Posterior cingulate gyrus (tissue), 11 donors: ENCODE data around the gene SMARCAD1.
"Not testable (repeated sequence)": the region's sequence is repeated elsewhere in the genome, so short reads cannot be mapped to it uniquely, and the experiment has no call there.

Source experiments
- DNase-seq, 10 donors: peaks; one replicate each; pipeline versions ENCODE4 v3.0.0 to v3.0.0-alpha.2; 2020 to 2021; ENCODE audit warnings: mixed read lengths in 3 of 10
- intact Hi-C: fragments of 100-400 bp; cut with DNase I; formaldehyde crosslinking; loops from one replicate; pipeline ENCODE4 v1.15.1; 2023

The SMARCAD1 gene

DNA sequence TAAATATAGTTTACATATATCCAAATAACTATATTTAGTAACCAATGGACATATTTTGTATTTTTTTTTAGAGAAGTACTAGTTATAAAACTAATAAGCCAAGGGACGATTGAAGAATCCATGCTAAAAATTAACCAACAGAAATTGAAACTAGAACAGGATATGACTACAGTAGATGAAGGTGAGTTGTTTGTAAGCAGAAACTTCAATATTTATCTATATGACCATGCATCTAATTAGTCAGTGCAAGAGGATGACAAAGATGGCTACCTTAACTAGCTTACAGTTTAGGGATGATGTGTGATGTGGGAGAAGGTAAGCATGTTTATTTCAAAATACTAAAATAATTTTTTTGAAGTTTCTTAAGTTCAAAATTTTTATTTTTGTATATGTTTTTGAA is 77.2 kb downstream of the SMARCAD1 start:
- intact Hi-C loops: no loop called here

DNA sequence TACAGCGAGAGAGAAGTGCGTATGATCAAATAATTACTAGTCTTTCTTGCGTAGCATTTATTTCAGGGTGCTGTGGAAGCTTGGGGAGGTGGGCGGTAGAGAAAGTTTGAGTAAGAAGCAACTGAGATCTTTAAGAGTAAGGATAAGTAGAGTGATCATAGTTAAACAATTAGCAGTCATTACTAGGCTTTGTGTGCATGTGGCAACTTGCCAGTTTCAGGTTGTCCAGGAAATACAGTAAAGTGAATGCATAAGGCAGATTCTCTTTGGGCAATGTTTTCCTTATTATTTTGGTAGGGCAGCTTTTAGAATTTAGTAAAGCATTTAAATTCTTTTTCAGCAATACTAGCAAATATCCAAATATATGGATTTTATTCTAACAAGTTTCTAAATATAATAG is 78.0 kb downstream of the SMARCAD1 start:
- intact Hi-C loops: no loop called here
- no peak for DNase-seq

More for the DNA sequence above, 77.2 kb downstream of the SMARCAD1 start:
- no peak for DNase-seq

DNA sequence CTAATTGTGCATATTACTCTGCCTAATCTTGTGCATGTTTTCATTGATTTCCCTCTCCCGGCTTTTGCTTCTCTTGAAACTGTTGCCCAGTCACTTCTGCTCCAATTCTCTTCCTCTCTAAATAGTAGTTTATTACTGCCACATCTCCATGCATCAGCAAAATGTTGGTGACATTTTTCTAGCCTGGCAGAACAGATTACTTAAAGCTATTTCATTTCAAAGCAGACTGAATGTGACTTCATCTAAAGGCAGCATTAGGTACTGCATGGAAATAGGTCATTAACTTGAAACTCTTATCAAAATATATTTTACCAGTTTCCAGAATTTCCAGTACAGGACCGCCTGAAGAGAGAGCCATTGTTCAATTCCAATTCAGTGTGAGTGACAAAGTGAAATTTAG is 82.6 kb downstream of the SMARCAD1 start:
- DNase-seq: no peak

DNA sequence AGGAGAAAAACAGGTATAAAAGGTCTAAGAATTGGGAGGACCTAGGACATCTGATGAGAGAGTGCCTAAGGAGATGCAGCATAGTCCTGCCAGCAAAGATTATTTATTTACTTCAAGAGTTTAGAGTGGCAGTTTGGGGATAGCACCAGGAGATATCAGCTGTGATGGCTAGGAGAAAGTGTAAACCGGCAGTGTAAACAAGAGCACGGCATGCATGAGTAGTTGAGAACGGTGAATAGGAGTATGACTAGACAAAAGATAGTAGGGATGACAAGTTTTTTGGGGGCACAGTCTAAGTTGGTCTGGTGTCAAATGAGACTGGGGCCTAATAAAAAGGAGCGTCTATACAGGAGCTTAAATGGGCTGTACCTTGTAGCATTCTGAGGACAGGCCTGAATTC is 86.3 kb downstream of the SMARCAD1 start:
- DNase-seq, intact Hi-C loops: not testable (repeated sequence)

More for the DNA sequence above, 82.6 kb downstream of the SMARCAD1 start:
- intact Hi-C loops: no loop called here

DNA sequence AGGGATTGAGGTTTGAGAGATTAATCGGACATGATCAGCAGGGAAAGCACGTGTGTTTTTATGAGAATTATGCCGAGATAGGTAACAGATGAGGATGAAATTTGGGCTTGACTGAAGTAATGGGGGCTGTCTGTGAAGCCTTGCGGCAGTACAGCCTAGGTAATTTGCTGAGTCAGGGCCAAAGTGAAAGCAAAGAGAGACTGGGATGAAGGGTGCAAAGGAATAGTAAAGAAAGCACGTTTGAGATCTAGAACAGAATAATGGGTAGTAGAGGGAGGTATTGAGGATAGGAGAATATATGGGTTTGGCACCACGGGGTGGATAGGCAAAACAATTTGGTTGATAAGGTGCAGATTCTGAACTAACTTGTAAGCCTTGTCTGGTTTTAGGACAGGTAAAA is 87.8 kb downstream of the SMARCAD1 start:
- intact Hi-C loops, DNase-seq: not testable (repeated sequence)

DNA sequence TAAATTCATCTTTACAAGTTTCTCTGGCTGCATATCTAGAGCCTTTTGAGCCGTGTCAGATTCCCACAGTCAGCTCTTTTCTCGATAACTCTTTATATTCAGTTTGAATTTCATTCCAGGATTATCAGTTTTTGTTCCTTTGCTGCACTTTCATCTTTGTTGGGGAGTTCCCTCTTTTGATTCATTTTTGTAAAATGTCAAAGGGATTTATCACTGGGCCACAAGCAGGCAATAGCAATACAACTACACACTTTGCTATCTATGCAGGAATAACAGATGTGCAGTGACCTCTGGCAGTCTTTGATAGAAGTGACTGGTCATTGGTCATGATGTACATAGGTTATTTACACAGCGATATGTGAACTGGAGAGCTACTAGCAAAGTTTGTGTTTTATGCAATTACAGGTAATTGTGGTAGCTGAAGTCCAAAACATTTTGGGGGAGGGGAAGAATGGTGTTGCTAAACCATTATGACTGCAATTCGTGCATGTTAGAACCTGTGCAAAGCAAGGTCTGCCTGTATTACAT is 91.1 kb downstream of the SMARCAD1 start:
- DNase-seq: no peak
- intact Hi-C loops: no loop called here

DNA sequence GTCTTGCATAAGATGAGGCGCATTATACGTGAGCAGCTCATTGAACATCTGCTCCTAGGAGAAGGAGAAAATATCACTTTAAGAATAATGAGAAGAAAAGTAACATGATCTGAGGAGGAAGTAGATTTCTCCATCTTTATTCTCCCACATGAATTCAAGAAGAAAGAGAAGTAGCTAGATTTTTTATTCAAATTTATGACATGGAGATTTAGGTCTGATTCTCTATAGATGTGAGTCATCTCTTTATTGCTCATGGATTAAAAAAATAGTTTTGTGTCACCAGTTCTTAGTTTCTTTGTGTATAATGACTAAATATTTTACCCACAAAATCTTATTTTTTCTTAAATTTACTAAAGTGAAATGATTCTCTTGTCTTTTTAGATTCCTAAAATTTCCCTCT is 94.5 kb downstream of the SMARCAD1 start:
- intact Hi-C loops: loop anchor here (10.0 kb wide), 1 partner anchor 103 kb away; no protein-coding TSS in a partner anchor
- no peak for DNase-seq

DNA sequence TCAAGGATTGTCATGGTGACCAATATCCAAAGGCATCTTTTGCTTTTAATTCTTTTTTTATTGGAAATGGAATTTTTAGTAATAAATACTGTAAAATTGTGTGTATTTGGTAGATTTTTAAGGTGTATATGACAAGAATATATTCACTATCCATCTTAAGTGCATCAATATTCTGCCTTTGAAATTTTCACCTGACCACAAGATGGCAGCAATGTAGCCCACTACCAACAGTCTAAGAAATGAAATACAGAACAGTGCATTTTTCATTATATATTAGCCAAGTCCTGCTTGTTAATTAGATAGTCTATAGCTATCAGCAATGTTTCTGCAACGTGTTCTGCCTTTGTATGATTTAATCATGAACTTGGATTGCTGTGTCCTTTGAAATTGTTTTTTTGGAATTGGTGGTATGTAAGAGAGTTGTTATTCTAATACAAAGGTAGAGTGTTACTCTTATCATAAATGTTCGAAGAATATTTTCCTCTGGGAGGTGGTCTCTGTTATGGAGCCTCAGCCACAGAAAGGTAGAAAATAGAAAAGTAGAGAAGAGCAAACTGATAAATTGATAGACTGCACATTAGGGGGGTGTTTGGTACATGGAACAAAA is 96.8 kb downstream of the SMARCAD1 start:
- DNase-seq: no peak
- intact Hi-C loops: loop anchor here (2.0 to 10.0 kb wide), 2 partner anchors 100 to 292 kb away; no protein-coding TSS in a partner anchor

DNA sequence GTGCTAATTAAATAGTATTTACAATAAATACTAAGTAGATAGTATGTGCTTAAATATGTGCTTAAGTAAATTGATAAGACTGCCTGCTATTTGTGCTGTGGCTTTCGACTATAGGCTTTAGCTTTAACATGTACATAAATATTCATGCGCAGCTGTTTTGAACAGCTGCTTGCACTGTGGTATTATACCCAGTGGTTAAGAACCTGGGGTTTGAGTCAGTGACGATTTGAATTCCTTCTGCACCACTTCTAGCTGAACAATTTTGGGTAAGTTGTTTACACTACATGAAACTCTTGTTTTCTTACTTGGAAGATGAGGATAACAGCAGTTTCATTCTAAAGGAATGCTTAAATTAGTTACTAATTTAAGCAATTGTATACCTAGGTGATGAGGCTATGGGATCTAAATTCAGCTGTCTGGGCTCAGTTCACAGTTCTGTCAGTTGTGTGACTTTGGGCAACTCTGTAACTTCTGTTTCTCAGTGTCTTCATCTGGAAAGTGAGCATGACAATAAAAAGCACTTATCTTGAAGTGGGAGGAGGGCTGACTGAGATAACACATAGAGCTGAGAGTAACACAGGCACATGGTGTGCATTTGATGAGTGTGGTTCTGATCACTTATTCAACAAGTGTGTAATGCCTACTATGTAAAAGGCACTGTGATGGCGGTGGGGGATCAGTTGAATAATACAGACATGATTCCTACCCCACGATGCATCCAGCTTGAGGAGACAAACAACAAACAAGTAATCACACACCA is 98.0 kb downstream of the SMARCAD1 start:
- intact Hi-C loops: loop anchor here (2.0 to 10.0 kb wide), 2 partner anchors 99 to 291 kb away; no protein-coding TSS in a partner anchor
- DNase-seq: no peak

DNA sequence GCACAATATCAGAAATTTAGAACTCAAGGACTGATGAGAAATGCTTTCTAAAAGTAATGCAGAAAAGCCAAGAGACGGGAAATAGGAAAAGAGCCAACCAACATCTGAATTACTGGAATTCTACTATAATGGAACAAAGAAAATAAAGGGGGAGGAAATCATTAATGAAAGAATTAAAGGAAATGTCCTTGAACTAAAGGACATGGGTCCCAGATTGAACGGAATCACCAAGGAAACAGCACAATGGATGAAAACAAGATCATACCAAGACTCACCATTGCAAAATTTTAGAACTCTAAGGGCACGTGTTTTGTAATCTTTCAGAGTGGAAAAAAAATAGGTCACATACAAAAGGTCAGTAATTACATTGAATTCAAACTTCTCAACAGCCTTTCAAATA is 99.0 kb downstream of the SMARCAD1 start:
- DNase-seq: no peak
- intact Hi-C loops: loop anchor here (10.0 kb wide), 1 partner anchor 98 kb away; no protein-coding TSS in a partner anchor

DNA sequence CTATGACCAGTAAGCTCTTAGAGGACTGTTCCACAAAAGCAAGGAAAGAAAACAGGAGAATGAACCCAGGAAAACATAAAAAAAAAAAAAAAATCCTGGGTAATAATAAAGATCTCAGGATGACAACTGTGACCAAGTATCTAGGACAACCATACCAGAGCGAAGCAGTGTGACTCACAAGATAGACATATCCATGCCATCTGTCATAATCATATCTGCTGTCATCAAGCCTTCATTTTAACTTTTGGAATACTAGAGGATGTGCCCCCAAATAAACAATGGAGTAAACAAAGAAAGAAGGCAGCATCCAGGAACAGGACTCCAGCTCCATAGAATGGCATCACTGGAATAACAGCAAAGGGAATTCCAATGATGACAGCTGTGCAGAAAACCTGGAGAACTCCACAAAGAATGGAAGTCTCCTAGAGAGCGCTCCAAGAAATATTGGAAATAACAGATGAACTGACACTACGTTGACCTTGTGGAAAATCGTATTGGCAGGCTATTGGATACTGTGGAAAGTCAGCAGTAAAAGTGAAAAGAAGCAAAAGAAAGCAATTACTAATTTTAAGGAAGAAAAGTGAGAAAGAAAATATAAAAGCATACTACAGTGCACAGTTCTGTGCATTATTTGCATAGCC is 99.7 kb downstream of the SMARCAD1 start:
- DNase-seq: no peak
- intact Hi-C loops: loop anchor here (10.0 kb wide), 1 partner anchor 97 kb away; no protein-coding TSS in a partner anchor

DNA sequence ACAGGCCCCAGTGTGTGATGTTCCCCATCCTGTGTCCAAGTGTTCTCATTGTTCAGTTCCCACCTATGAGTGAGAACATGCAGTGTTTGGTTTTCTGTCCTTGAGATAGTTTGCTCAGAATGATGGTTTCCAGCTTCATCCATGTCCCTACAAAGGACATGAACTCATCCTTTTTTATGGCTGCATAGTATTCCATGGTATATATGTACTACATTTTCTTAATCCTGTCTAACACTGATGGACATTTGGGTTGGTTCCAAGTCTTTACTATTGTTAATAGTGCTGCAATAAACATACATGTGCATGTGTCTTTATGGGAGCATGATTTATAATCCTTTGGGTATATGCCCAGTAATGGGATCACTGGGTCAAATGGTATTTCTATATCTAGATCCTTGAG is 112.3 kb downstream of the SMARCAD1 start:
- intact Hi-C loops, DNase-seq: not testable (repeated sequence)

DNA sequence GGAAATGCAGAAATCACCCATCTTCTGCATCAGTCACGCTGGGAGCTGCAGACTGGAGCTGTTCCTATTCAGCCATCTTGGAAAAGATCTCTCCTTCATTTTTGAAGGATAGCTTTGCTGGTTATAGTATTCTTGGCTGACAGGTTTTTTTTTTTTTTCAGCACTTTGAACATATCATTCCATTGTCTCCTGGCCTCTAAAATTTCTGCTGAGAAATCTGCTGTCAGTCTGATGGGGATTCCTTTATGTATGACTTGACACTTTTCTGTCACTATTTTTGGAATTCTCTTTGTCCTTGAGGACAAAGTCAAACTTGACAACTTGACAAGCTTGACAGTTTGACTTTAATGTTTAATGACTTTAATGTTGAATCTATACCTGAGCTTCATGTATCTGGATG is 118.2 kb downstream of the SMARCAD1 start:
- DNase-seq: no peak
- intact Hi-C loops: no loop called here

DNA sequence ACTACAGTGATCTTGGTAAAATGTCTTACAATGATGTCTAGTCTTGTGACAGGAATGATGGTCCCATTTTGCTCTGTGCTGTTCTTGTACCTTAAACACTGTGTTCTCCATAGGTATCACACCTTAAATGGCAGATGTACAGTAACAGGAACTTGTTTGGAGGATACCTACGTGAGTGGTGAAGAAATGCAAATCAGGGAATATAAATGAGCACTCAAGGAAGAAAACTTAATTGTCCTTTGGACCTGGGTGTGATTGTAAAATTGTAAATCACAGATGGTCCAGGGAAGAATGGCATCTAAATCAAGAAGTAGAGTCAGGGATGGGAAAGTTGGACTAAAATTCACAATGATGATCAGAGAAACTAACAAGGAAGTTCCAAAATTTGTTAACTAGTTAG is 122.3 kb downstream of the SMARCAD1 start:
- intact Hi-C loops: no loop called here
- no peak for DNase-seq

DNA sequence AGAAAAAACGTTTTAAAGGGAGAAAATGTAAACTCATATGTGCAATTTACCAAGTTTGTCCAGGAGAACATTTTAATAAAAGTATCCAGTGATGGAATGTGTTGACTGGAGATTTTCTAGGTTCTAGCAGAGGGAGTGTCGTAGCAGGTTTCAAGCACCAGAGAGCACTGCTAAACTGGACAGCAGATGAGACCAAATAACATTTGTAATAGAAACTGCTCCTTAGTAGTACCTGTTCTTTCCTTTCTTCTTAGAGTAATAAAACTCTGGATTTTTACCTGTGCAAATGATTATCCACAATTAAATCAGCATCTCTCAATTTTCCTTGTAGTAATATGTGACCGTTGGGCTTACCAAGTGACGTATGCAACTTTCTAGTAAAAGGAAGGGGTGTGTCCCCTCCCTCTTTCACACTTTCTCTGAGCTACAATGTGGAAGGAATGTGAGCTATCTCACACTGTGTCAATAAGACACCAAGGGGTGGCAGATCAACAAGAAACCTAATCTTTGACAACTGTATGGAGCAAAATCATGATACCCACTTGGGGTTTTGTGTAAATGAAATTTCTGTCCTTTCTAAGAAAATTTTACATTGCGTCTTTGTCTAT is 125.4 kb downstream of the SMARCAD1 start:
- DNase-seq: no peak
- intact Hi-C loops: no loop called here

DNA sequence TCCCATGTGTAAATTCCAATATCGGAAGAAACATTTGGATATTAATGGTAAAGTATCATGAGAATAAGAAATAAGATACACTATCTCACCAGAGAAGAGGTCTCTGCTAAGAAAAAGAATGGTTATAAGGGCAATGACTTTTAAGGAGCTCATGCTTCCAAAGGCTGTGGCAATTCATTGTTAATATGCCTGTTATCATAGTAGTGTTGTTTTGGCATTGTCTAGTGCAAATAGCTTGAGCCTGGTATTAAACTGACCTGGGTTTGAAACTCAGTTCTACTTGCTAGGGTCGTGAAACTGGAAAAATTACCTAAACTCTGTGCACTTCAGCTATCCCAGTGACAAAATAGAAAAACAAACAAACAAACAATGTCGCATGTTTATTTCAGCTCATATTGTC is 126.2 kb downstream of the SMARCAD1 start:
- intact Hi-C loops: no loop called here
- DNase-seq: no peak

DNA sequence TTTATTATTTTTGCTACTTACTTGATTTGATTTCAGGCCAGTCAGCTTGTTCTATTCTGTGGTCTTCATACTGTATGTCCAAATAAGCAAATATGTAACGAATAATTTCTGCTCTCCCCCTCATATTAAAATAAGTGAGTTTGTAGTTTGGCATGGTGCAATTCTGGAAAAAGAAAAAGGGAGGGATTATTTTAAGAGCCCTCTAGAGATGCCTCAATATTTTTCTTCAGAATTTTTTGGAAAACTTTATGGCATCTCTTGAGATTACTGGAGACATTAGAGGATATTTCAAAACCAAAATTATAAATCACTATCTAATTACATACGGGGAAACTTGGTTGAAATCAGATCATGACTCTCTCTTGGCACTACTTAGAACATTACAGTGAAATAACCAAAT is 126.8 kb downstream of the SMARCAD1 start:
- DNase-seq: no peak
- intact Hi-C loops: no loop called here

DNA sequence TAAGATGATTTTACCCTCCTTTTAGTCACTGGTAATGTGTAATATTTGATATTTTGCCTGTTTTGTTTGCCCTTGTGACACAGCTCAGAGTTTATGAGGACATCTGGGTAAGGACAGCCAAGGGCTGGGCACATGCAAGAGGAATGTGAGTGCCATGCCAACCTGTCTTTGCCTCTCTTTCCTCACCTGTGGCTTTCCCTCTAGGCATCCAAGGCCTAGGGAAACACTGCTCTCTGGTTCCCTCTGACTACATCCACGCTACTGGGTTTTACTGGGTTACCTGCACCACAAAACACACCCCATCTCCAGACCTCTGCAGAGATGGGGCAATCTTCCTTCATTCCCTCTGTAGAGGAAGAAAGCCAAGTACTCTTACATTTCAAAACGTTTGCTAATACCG is 127.3 kb downstream of the SMARCAD1 start:
- intact Hi-C loops: no loop called here
- DNase-seq: no peak

DNA sequence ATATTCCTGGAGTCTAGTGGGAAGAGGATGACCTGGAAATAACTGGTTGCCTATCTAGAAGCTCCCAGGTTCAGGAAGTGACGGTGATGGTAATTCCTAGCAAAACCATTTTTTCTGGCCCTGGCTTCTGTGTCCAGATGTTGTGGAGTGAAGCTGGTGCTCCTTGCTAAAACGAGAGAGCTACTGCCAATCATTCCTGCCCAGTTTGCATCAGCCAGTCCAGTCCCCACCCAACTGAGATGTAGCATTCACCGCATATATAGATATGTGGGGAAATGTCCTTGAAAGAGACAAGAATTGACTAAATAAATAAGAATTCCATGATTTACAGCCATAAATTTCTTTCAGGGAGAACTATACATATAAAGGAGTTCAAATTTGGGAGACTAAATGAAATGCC is 128.6 kb downstream of the SMARCAD1 start:
- DNase-seq: no peak
- intact Hi-C loops: no loop called here

DNA sequence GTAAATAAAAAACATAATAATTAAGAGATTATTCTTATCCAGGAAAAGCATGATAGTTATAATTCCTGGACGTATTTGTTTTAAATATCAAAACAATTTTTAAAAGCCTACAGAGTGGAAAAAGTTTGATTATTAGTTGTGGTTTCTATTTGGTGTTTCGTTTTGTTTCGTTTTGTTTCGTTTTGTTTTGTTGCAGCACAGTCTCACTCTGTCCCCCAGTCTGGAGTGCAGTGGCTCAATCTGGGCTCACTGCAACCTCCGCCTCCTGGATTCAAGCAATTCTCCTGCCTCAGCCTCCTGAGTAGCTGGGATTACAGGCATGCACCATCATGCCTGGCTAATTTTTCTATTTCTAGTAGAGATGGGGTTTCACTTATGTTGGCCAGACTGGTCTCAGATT is 129.1 kb downstream of the SMARCAD1 start:
- intact Hi-C loops: not testable (repeated sequence)

More for the DNA sequence above, 129.1 kb downstream of the SMARCAD1 start:
- not testable (repeated sequence) for DNase-seq
